ENCODE results near the gene POLR2B.

- TF ChIP-seq, protein P1, sequence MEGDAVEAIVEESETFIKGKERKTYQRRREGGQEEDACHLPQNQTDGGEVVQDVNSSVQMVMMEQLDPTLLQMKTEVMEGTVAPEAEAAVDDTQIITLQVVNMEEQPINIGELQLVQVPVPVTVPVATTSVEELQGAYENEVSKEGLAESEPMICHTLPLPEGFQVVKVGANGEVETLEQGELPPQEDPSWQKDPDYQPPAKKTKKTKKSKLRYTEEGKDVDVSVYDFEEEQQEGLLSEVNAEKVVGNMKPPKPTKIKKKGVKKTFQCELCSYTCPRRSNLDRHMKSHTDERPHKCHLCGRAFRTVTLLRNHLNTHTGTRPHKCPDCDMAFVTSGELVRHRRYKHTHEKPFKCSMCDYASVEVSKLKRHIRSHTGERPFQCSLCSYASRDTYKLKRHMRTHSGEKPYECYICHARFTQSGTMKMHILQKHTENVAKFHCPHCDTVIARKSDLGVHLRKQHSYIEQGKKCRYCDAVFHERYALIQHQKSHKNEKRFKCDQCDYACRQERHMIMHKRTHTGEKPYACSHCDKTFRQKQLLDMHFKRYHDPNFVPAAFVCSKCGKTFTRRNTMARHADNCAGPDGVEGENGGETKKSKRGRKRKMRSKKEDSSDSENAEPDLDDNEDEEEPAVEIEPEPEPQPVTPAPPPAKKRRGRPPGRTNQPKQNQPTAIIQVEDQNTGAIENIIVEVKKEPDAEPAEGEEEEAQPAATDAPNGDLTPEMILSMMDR (IDR thresholded peaks at IDR 0.05) = no peak
- no peak for TF ChIP-seq EZH2phosphoT487 (IDR thresholded peaks at IDR 0.05)
- no peak for TF ChIP-seq EZH2 (IDR thresholded peaks at IDR 0.05)
These were observed 20.6 kb upstream of the POLR2B start for GRCh38 chr4:56958111-56958517.

Measured in neural progenitor cell (in vitro differentiated cells).